ENCODE data around the gene RANGRF. TPM values are rescaled to one million over a fixed set of nuclear protein-coding genes. Genes with fewer than 3 reads are reported as not detected.

The RANGRF gene, protein sequence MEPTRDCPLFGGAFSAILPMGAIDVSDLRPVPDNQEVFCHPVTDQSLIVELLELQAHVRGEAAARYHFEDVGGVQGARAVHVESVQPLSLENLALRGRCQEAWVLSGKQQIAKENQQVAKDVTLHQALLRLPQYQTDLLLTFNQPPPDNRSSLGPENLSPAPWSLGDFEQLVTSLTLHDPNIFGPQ
- total RNA-seq (2021): 35.0 and 45.5 TPM in 2 replicates
- percentile 53 among the genes with signal in this experiment for Bru-seq, nascent RNA
- percentile 78 among the genes with signal in this experiment for BruChase-seq, experiment 1, labeled RNA remaining after a 2-hour chase
- BruChase-seq, experiment 2, labeled RNA remaining after a 6-hour chase: percentile 91 among the genes with signal in this experiment
- long read RNA-seq, transcript RANGRF-202 (4 exons, 1,074 nt): major isoform, 28 of 61 reads
- long read RNA-seq, transcript RANGRF-203 (3 exons, 1,140 nt): minor isoform, 5 of 61 reads
- long read RNA-seq, transcript RANGRF-201 (5 exons, 1,009 nt): minor isoform, 16 of 61 reads
- long read RNA-seq, partial matches to known transcripts: 3 of 61 reads
- long read RNA-seq, other reads (novel, unspliced or antisense): 4 of 61 reads

DNA sequence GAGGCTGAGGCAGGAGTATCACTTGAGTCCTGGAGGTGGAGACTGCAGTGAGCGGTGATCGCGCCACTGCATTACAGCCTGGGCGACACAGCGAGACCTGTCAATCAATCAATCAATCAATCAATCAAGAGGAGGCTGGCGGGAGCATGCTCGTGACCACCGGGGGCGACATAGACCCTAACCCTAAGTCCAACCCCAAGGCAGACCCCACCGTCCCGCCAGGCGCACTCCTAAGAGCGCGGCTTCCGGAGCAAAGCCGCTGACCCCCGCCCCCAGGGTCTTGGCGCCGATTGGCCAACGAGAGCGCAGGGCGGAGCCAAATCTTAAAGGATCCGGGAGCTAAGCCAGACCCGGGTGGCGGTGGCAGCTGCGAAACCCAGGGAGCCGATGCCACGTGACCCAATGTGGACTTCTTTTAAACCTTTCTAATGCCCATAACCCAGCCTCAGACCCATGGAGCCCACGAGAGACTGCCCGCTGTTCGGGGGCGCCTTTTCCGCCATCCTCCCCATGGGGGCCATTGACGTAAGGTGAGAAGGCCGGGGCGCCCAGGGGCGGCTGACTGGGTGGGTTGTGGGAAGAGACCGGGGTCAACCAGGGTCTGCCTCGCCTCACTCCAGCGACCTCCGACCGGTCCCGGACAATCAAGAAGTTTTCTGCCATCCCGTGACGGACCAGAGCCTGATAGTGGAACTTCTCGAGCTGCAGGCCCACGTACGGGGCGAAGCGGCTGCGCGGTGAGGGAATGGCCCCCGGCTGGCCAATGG is at the start of gene RANGRF:
Gene RANGRF, plus strand, starts transcription at position 335 of the 767 bp plus-strand sequence. Its CDS starts 119 bp downstream, at position 454.
- Histone ChIP-seq H3K9me3 (ENCODE audit: insufficient read depth, low read depth) (no peaks in the 10 kb centered on the region), H2AFZ (peak within 1 kb of the TSS; percentile 97), H3K9me2 (ENCODE audit: insufficient read depth) (no peaks in the 10 kb centered on the region), H3K27me3 (ENCODE audit: insufficient read depth, low read depth) (no peaks in the 10 kb centered on the region), H3K4me2 (peak within 1 kb of the TSS; percentile 95), H3K36me3 (ENCODE audit: low read depth) (no peaks in the 10 kb centered on the region), H3K79me2 (ENCODE audit: low read depth) (no peaks in the 10 kb centered on the region), H3K27ac (no peak within 1 kb of the TSS), H3K4me1 (replicated peaks; ENCODE audit: insufficient read depth) (peaks cover 5% of the 10 kb centered on the region; the same call in 1 of the 2 replicates), H4K20me1 (ENCODE audit: insufficient read depth) (no peaks in the 10 kb centered on the region), H3F3A (ENCODE audit: insufficient read depth, low read depth) (peaks cover 7% of the 10 kb centered on the region; the same call in 1 of the 2 replicates), H3K4me3 (peak within 1 kb of the TSS; percentile 88)
- TF ChIP-seq EZH2 (IDR thresholded peaks at IDR 0.05; ENCODE audit: low read depth): no peak
- TF ChIP-seq, protein P1, sequence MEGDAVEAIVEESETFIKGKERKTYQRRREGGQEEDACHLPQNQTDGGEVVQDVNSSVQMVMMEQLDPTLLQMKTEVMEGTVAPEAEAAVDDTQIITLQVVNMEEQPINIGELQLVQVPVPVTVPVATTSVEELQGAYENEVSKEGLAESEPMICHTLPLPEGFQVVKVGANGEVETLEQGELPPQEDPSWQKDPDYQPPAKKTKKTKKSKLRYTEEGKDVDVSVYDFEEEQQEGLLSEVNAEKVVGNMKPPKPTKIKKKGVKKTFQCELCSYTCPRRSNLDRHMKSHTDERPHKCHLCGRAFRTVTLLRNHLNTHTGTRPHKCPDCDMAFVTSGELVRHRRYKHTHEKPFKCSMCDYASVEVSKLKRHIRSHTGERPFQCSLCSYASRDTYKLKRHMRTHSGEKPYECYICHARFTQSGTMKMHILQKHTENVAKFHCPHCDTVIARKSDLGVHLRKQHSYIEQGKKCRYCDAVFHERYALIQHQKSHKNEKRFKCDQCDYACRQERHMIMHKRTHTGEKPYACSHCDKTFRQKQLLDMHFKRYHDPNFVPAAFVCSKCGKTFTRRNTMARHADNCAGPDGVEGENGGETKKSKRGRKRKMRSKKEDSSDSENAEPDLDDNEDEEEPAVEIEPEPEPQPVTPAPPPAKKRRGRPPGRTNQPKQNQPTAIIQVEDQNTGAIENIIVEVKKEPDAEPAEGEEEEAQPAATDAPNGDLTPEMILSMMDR (conservative IDR thresholded peaks at IDR 0.05): no peak
- peak; percentile 49 to 86 for DNase-seq
- ChIA-PET POLR2A (ENCODE audit: unreplicated experiment) (interaction anchor here (0.6 to 1.0 kb wide), 4 partner anchors 65 to 366 kb away, joined by 3 to 10 read pairs (median 7); no protein-coding TSS in a partner anchor), CTCF (no interaction called here)
- BruUV-seq (replicated peaks): no TSS peak
- intact Hi-C loops (cut with micrococcal nuclease; ENCODE audit: unreplicated experiment): no loop called here

DNA sequence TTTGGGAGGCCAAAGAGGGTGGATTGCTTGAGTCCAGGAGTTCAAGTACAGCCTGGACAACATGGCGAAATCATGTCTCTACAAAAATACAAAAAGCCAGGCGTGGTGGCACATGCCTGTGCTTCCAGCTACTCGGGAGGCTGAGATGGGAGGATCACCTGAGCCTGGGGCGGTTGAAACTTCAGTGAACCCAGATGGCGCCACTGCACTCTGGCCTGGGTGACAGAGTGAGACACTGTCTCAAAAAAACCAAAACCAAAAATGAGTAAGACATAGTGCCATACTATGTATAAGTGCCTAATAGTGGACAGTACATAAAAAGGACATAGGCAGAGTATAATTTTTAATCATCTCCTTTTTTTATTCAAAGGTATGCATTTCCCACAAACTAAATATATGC is 44.6 kb upstream of the RANGRF start:
- Histone ChIP-seq H3K27me3 (ENCODE audit: insufficient read depth, low read depth) (no peaks in the 10 kb centered on the region), H3K79me2 (ENCODE audit: low read depth) (peaks cover 21% of the 10 kb centered on the region), H3K36me3 (ENCODE audit: low read depth) (no peaks in the 10 kb centered on the region), H3F3A (ENCODE audit: insufficient read depth, low read depth) (peaks cover 14% of the 10 kb centered on the region), H4K20me1 (ENCODE audit: insufficient read depth) (no peaks in the 10 kb centered on the region), H3K9me2 (ENCODE audit: insufficient read depth) (no peaks in the 10 kb centered on the region), H3K4me1 (replicated peaks; ENCODE audit: insufficient read depth) (no peaks in the 10 kb centered on the region), H2AFZ (no peak overlapping the region), H3K4me2 (no peak overlapping the region), H3K27ac (no peak overlapping the region), H3K9me3 (ENCODE audit: insufficient read depth, low read depth) (no peaks in the 10 kb centered on the region), H3K4me3 (no peak overlapping the region)
- no TSS peak for BruUV-seq (replicated peaks)
- POLR2A ChIA-PET (ENCODE audit: unreplicated experiment): no interaction called here
- DNase-seq: no peak
- TF ChIP-seq EZH2 (IDR thresholded peaks at IDR 0.05; ENCODE audit: low read depth): no peak
- TF ChIP-seq, protein P1 (conservative IDR thresholded peaks at IDR 0.05): no peak
- CTCF ChIA-PET: interaction anchor here (0.6 kb wide), 1 partner anchor 95 kb away, joined by 4 read pairs; no protein-coding TSS in a partner anchor
- intact Hi-C loops (cut with micrococcal nuclease; ENCODE audit: unreplicated experiment): no loop called here

DNA sequence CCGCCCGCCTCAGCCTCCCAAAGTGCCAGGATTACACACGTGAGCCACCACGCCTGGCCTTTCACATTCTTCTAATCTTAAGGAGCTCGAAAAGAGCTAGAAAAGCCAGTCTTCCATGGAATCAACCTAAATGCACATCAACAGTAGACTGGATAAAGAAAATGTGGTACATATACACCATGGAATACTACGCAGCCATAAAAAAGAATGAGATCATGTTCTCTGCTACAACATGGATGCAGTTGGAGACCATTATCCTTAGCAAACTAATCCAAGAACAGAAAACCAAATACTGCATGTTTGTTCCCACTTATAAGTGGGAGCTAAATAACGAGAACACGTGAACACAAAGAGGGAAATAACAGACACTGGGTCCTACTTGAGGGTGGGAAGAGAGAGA is 43.7 kb upstream of the RANGRF start:
- ChIA-PET POLR2A (ENCODE audit: unreplicated experiment) (no interaction called here), CTCF (no interaction called here)
- H3K9me3 ChIP-seq (ENCODE audit: insufficient read depth, low read depth): no peaks in the 10 kb centered on the region
- H3K9me2 ChIP-seq (ENCODE audit: insufficient read depth): no peaks in the 10 kb centered on the region
- no peak overlapping the region for H3K27ac ChIP-seq
- no peaks in the 10 kb centered on the region for H4K20me1 ChIP-seq (ENCODE audit: insufficient read depth)
- no peak overlapping the region for H3K4me2 ChIP-seq
- H3K36me3 ChIP-seq (ENCODE audit: low read depth): no peaks in the 10 kb centered on the region
- TF ChIP-seq, protein P1 (conservative IDR thresholded peaks at IDR 0.05): no peak
- TF ChIP-seq EZH2 (IDR thresholded peaks at IDR 0.05; ENCODE audit: low read depth): no peak
- H3K4me1 ChIP-seq (replicated peaks; ENCODE audit: insufficient read depth): no peaks in the 10 kb centered on the region
- no peak overlapping the region for H3K4me3 ChIP-seq
- no TSS peak for BruUV-seq (replicated peaks)
- H3K79me2 ChIP-seq (ENCODE audit: low read depth): peaks cover 26% of the 10 kb centered on the region
- H2AFZ ChIP-seq: no peak overlapping the region
- no peaks in the 10 kb centered on the region for H3K27me3 ChIP-seq (ENCODE audit: insufficient read depth, low read depth)
- intact Hi-C loops (cut with micrococcal nuclease; ENCODE audit: unreplicated experiment): no loop called here
- DNase-seq: no peak
- H3F3A ChIP-seq (ENCODE audit: insufficient read depth, low read depth): peaks cover 19% of the 10 kb centered on the region
